ENCODE data around the gene CSRNP3.

DNA sequence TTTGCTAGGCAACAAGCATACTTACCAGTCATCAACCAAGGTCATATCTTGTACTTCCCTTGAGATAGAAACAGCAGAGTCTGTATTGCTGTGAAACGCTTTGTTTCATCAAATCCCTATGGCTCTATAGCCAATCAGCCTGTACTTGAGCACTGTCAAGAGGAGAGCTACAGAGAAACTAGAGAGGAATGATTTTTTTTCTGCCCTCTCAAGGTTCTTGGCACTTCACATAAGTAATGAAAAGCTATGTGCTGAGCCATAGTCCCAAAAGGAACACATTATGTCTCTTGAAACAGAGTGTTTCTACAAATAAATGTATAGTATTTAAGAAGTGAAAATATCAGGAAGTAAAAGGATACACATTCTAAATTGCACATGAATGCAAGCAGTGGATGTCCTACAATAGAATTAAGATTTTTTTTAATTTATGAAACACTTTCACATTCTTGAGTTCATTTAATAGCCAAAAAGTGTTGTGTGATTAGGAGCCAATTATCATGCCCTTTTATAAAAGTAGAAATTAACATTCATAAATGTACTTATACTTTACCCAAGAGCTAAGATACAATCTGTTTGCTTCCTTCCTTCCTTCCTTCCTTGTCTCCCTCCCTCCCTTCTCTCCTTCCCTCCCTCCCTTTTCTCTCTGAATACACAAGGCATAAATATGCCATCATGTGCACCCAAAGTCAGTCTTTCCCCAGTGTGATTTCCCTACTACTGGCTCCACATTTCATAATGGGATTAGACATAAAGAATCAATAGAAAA is 131.8 kb downstream of the CSRNP3 start:
- no peak for TF ChIP-seq EP300 (IDR thresholded peaks at IDR 0.05; ENCODE audit: borderline replicate concordance)
- no peak for TF ChIP-seq TCF12 (IDR thresholded peaks at IDR 0.05; ENCODE audit: low read depth)
- TF ChIP-seq, protein P1, sequence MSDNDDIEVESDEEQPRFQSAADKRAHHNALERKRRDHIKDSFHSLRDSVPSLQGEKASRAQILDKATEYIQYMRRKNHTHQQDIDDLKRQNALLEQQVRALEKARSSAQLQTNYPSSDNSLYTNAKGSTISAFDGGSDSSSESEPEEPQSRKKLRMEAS (IDR thresholded peaks at IDR 0.05): no peak
- TF ChIP-seq, protein P2, sequence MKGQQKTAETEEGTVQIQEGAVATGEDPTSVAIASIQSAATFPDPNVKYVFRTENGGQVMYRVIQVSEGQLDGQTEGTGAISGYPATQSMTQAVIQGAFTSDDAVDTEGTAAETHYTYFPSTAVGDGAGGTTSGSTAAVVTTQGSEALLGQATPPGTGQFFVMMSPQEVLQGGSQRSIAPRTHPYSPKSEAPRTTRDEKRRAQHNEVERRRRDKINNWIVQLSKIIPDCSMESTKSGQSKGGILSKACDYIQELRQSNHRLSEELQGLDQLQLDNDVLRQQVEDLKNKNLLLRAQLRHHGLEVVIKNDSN (IDR thresholded peaks at IDR 0.05): no peak
- TF ChIP-seq, protein P3, sequence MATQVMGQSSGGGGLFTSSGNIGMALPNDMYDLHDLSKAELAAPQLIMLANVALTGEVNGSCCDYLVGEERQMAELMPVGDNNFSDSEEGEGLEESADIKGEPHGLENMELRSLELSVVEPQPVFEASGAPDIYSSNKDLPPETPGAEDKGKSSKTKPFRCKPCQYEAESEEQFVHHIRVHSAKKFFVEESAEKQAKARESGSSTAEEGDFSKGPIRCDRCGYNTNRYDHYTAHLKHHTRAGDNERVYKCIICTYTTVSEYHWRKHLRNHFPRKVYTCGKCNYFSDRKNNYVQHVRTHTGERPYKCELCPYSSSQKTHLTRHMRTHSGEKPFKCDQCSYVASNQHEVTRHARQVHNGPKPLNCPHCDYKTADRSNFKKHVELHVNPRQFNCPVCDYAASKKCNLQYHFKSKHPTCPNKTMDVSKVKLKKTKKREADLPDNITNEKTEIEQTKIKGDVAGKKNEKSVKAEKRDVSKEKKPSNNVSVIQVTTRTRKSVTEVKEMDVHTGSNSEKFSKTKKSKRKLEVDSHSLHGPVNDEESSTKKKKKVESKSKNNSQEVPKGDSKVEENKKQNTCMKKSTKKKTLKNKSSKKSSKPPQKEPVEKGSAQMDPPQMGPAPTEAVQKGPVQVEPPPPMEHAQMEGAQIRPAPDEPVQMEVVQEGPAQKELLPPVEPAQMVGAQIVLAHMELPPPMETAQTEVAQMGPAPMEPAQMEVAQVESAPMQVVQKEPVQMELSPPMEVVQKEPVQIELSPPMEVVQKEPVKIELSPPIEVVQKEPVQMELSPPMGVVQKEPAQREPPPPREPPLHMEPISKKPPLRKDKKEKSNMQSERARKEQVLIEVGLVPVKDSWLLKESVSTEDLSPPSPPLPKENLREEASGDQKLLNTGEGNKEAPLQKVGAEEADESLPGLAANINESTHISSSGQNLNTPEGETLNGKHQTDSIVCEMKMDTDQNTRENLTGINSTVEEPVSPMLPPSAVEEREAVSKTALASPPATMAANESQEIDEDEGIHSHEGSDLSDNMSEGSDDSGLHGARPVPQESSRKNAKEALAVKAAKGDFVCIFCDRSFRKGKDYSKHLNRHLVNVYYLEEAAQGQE (IDR thresholded peaks at IDR 0.05; ENCODE audit: low read depth): no peak
- TF ChIP-seq ZBTB7A (IDR thresholded peaks at IDR 0.05; ENCODE audit: low read depth): no peak
- TF ChIP-seq NFIC (IDR thresholded peaks at IDR 0.05): no peak
- TF ChIP-seq RAD21 (IDR thresholded peaks at IDR 0.05; ENCODE audit: low read depth): no peak
- no peak for TF ChIP-seq CREB1 (IDR thresholded peaks at IDR 0.05; ENCODE audit: low read depth)
- TF ChIP-seq TAF1 (IDR thresholded peaks at IDR 0.05; ENCODE audit: low read depth): no peak
- no peak for TF ChIP-seq FOXM1 (IDR thresholded peaks at IDR 0.05; ENCODE audit: borderline replicate concordance, low read depth)
